Lower leg skin (tissue), 3 donors: ENCODE measurements around the gene TIMD4.

Experiments used
- CTCF ChIP-seq, 3 donors: fragments of 450-650 bp; IDR thresholded peaks; one replicate each; pipeline ENCODE4 v1.5.1; 2016; ENCODE audit warnings: antibody characterized with exemption in 3 of 3, mild to moderate bottlenecking in 3 of 3, moderate library complexity in 2 of 3
- POLR2A ChIP-seq, 2 donors: fragments of 450-650 bp; IDR thresholded peaks; one replicate each; pipeline ENCODE4 v1.6.1; 2016 to 2017; ENCODE audit warnings: antibody characterized with exemption in 2 of 2, mild to moderate bottlenecking in 1 of 2, moderate library complexity in 1 of 2

DNA sequence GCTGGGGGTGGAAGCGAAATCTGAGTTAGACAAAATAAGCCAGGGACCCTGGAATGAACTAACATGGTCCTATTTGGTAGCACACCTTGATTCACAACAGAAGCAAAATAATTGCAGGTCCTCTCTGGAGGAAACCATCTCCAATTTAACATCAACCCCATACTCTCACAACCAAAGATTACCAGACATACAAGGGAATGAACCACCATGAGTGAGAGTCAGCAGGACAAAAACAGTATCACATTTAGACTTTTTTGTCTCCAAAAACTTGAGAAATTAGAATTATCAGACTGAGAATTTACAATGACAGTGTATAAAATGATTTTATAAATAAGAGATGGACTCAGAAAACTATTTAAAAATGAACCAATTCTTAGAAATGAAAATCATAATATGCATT, 91.8 kb downstream of the TIMD4 start:
- TF ChIP-seq CTCF (IDR thresholded peaks at IDR 0.05) (no peak), POLR2A (IDR thresholded peaks at IDR 0.05) (no peak)
